Fibroblast of skin of right quadriceps (primary cell): ENCODE measurements around the gene CCDC120.

Source experiments
- DNase-seq: peaks from one replicate; pipeline ENCODE4 v3.0.0-alpha.2; 2013

CCDC120 gene

GRCh38 chrX:49106296-49106695 lies 47.5 kb downstream of the CCDC120 start:
- DNase-seq, result no peak

GRCh38 chrX:49106930-49107329 lies 48.1 kb downstream of the CCDC120 start:
- DNase-seq, result peak; percentile 23

- DNase-seq, result no peak
These were observed 49.8 kb downstream of the CCDC120 start for GRCh38 chrX:49108641-49109040.

- DNase-seq, result no peak
These were observed 51.6 kb downstream of the CCDC120 start for GRCh38 chrX:49110417-49110816.

GRCh38 chrX:49111791-49112190 lies 53.0 kb downstream of the CCDC120 start:
- no peak for DNase-seq

GRCh38 chrX:49116076-49116475 lies 57.3 kb downstream of the CCDC120 start:
- no peak for DNase-seq

GRCh38 chrX:49116716-49117115 lies 57.9 kb downstream of the CCDC120 start:
- DNase-seq, result no peak

GRCh38 chrX:49117581-49117980 lies 58.8 kb downstream of the CCDC120 start:
- DNase-seq, result no peak
